Activated CD4-positive, alpha-beta T cell treated with anti-CD3 and anti-CD28 coated beads for 24 hours (primary cell): ENCODE data around the gene GGTLC1.
"Not testable (repeated sequence)": the region's sequence is repeated elsewhere in the genome, so short reads cannot be mapped to it uniquely, and the experiment has no call there.

ENCODE experiments used
- DNase-seq, 2 donors: peaks; one replicate each; pipeline ENCODE4 v3.0.0-alpha.2; 2020; ENCODE audit warnings: low read depth in 2 of 2

Gene GGTLC1

DNA sequence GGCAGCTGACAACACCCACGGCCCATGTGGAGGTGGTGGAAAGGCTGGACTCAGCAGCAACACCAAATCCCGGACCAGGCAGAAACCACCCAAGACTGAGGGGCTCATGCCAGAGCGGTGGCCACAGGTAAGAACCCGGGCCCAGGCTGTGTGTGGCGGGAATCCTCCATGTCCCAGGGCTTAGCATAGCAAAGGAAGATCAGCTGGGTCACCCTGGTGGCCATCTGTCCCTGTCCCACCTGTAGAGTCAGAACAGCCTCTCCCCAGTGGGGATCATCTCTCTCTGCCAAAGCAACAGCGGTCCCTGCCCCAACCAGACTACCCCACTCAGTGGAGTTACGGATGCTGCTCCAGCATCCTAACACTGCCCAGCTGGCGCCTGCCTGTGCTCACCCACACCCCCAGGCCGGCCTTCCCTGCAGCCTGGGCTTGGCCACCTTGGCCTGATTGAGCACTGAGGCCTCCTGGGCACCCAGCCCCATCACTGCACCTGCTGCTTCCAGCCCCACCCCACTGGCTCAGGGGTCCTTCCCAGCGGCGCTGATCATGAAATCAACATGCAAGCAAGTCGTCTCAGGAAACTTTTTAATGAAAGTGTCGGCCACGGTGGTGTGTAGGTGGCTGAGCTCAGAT, 5.5 kb upstream of the GGTLC1 start:
- not testable (repeated sequence) for DNase-seq

- DNase-seq: not testable (repeated sequence)
Observed at GRCh38 chr20:23993440-23993839, 4.9 kb upstream of the GGTLC1 start.

GRCh38 chr20:23990296-23990695, 1.7 kb upstream of the GGTLC1 start:
- DNase-seq: not testable (repeated sequence)

- not testable (repeated sequence) for DNase-seq
Observed at GRCh38 chr20:23988966-23989365, 387 bp upstream of the GGTLC1 start.

DNA sequence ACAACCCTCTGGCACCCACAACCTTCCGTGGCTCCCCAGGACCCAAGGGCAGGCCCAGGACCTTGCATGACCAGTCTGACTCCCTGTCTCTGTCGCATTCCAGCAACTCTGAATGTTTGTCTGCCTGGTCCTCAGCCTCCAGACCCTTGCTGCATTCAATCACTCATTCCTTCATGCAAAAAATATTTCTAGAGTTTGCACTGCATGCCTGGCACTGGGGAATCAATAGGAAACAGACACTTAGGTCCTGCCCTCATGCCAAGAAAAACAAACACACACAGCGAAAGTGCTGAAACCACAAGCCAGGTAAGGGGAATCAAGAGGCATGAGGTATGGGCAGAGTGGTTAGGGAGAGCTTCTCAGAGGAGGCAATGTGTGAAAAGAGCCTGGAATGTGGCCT, 1.9 kb downstream of the GGTLC1 start:
- DNase-seq: not testable (repeated sequence)

- DNase-seq: not testable (repeated sequence)
Observed at GRCh38 chr20:23986310-23986709, 2.3 kb downstream of the GGTLC1 start.

DNA sequence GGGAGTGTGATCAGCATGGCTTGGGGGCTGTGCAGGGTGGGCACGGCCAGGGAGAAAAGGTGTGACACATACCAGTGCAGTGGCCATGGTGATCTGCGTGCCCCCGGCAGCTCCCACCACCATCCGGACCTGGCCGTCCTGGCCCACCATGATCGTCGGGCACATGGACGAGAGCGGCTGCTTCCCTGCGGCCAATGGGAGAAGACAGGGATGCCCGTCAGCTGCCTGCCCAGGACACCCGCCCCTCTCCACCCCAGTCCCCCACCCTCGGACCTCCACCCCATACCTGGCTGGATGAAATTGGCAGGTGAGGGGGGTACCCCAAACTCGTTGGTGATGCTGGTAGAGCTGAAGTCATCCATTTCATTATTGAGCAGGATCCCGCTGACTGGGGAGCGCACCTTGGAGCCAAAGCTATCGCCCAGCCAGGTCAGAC, 2.8 kb downstream of the GGTLC1 start:
- DNase-seq: not testable (repeated sequence)

DNA sequence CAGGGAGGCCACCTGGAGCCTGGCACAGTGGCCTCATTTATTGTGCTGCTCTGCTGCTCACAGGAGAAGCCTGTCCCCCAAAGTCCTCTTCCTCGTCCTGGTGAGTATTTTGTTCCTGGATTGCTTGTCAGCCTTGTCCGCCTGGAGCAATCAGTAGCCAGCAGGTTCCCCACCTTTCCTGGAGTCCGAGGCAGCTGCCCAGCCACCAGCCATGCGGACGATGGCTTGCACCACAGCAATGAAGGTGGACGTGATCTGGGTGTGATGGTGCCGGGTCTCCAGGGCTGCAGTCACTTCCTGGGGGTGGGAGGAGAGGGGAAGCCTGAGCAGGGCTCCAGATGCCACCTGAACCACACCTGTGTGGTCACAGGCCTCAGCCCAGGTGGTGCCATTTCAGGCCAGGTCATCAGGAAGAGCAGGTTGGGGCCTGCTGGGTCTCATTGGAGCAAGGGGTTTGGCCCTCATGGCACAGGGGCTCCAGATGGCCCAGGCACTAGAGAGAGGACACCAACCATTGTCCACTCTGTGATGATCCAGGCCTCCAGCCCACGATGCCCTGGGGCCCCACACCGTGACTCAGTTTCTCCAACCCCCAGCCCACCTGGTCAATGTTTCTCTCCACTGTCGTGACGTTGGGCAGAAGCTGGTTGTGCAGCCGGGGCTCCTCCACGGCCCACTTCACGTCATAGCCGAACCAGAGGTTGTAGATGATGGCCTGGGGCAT, 3.4 kb downstream of the GGTLC1 start:
- not testable (repeated sequence) for DNase-seq

DNA sequence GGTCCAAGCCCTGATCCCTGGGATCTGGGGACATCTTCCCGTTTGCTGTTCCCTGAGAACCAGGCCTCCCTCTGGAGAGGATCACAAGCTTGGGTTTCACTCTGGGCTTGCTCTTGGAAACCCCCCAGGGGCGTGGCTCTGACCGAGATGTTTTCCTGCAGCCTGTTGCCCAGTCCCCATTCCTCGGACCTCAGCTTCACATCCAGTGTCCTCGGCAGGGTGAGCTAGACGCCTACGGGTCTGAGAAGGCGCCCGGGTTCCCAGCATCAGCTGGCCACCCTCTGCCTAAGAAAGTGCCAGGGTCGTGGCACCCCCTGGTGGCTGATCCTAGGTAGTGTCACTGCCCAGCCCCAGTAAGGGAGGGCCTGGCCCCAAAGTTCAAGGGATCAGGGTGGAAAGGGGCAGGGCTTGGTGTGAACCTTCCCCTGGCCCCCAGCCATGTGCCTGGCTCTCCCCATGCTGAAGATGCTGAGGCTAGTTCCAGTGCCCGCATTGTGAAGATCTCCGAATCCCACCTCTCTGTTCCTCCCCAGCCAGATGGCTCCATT, 4.0 kb downstream of the GGTLC1 start:
- DNase-seq: not testable (repeated sequence)

- DNase-seq: not testable (repeated sequence)
Observed at GRCh38 chr20:23982112-23983018, 6.2 kb downstream of the GGTLC1 start.

- DNase-seq: not testable (repeated sequence)
Observed at GRCh38 chr20:23981526-23981925, 7.1 kb downstream of the GGTLC1 start.

- DNase-seq: not testable (repeated sequence)
Observed at GRCh38 chr20:23981014-23981413, 7.6 kb downstream of the GGTLC1 start.

GRCh38 chr20:23979899-23980811, 8.4 kb downstream of the GGTLC1 start:
- not testable (repeated sequence) for DNase-seq

DNA sequence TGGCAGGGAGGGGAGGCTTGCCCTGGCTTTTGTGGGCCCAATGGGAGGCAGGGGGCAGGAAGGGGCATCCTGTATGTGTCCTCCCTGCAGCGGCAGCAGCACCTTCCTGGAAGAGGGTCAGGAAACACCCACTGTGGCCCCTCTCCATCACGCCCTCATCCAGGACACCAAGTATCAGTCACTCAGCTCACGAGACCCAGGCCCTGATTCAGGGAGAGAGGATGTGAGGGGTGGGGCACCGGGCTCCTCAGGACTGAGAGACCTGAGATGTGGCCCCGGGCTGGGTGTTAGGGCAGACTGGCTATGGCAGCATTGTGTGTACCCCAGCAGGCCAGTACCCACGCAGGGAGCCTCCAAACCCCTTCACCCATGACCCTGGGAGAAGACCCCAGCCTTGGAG, 9.2 kb downstream of the GGTLC1 start:
- not testable (repeated sequence) for DNase-seq

GRCh38 chr20:23978457-23978856, 10.1 kb downstream of the GGTLC1 start:
- not testable (repeated sequence) for DNase-seq

GRCh38 chr20:23974966-23975365, 13.6 kb downstream of the GGTLC1 start:
- no peak for DNase-seq

DNA sequence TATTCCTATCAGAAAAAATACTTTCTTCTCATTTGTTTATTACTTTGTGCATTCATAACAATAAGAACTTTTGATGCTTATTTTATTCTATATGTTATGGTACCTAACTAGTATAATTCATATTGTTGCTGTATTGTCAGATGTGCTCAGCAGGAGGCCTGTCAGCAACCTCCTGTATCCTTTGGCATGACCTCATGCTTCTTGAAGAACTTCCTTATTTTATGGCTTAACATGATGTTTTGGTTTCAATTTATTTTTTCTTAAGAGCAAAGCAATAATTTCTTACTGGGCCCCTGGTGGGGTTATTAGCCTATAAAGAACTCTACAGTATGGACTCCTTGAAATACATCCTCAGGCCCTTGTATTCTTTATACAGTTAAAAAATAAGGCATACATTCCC, 17.3 kb downstream of the GGTLC1 start:
- no peak for DNase-seq

DNA sequence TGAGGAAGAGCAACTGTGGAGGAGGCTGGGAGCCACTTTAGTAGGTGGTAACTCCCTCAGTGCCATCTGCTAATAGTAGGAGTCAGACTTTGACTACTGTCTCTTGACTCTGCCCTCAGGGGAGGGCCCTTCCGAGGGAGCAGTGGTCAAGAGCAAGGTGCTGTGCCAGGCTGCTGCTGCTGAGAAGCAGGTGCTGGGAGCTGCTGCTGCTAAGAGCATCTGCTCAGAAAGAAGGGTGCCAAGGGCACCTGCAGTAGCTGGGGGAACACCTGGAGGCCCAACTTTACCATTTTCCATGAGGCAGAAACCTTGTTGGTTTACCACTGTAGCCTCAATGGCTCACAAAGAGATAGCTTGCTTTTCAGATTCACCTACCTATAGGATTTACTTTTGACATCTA, 18.5 kb downstream of the GGTLC1 start:
- no peak for DNase-seq

DNA sequence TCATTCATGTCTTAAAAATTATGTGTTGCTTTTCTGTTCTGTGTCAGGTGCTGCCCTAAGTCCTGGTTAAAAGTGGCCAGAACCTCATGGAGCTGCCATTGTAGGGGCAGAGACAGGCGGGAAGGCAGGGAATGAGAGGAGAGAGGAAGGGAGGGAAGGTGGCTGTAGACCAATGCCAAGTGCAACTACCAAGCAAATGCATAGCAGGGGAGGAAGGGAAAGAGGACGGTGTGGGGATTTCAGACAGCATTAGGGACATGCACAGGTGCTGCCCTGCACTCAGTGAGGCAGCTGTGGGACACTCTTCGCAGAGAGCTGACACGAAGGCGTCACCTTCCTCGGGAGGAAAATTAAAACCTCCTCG, 21.0 kb downstream of the GGTLC1 start:
- no peak for DNase-seq

DNA sequence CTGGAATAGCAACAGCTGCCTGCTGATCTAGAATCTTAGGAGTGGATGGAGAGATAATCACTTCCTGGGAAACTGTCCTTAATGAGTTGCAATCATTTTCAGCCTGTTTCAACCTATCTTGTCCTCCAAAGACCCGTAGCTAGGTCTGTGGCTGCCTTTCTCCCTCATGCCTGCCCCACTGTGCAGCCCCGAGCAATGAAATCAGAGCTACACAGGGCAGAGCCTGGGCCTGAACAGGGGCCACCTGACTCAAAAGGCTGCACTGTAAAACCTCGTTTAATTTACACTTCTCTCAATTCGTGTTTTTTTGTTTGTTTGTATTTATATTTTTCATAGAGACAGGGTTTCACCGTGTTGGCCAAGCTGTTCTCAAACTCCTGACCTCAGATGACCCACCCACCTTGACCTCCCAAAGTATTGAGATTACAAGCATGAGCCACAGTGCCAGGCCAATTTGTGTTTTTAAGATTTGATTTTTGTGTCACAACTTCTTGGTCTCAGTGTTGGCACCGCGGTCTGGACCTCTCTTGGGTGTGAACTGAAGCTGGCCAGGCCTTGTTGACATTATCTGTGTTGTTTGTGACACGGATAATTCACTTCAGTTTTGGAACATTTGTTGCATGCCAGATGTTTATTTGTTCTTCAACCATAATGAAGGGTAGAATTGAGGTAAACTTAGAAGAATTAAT, 21.5 kb downstream of the GGTLC1 start:
- no peak for DNase-seq
